GM10266 (cell line): ENCODE data around the gene CAP2.

Experiments used
- DNase-seq: peaks from one replicate; pipeline ENCODE4 v3.0.0; 2012; ENCODE audit errors: extremely low spot score
- CTCF ChIP-seq: IDR thresholded peaks from 2 replicates; pipeline ENCODE4 v1.5.1; 2012; ENCODE audit warnings: mild to moderate bottlenecking, low read depth; ENCODE audit not compliant: control insufficient read depth, insufficient read depth; ENCODE audit errors: missing control alignments

Gene CAP2

GRCh38 chr6:17466147-17466546 lies 72.8 kb downstream of the CAP2 start:
- TF ChIP-seq CTCF, result no peak
- DNase-seq, result no peak

DNA sequence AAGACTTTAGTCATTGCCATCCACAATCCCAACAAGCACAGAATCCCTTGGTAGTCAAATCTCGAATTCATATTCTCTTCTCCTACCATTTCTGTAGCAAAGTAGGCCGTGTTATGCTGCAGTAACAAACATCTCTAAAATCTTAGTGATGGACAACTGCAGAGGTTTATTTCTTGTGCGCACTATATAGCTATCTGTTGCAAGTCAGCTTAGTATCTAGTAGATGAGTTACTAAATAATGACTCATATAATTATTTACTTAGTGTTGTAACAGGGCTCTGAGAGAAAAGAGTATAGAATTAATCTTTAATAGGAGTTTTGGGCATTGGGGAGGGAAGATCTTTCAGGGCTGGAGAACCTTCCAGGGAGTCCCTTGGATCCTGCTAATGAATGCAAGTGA lies 73.3 kb downstream of the CAP2 start:
- DNase-seq, result no peak
- no peak for TF ChIP-seq CTCF

- DNase-seq, result no peak
- no peak for TF ChIP-seq CTCF
Measured at GRCh38 chr6:17469006-17469832, 75.8 kb downstream of the CAP2 start.

- no peak for DNase-seq
- TF ChIP-seq CTCF, result no peak
Measured at GRCh38 chr6:17470202-17470937, 77.0 kb downstream of the CAP2 start.

- DNase-seq, result no peak
- no peak for TF ChIP-seq CTCF
Measured at GRCh38 chr6:17470938-17471327, 77.5 kb downstream of the CAP2 start.

DNA sequence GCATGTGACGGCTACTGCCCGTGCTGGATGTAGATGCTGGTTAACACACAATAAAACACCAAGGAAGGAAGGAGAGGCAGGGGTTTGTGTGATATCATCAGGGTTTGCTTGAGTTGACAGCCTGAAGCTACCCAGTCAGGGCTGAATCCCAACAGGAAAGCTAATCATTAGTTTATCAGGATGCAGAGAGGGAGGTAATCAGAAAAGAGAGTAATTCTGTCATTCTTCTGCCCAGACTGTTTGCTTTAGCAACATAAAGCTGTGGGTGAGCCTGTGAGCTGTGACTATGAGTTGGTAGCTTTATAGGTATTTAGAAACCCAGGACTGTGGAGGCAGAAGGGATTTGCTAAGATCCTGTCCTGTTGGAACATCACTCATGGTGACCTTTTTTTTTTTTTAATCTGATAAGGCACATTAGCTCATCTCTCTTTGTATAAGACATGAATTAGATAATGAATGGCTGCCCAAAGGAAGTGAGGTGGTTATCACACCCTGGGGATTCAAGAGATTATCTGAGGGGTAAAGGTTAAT lies 79.3 kb downstream of the CAP2 start:
- no peak for DNase-seq
- TF ChIP-seq CTCF, result no peak

DNA sequence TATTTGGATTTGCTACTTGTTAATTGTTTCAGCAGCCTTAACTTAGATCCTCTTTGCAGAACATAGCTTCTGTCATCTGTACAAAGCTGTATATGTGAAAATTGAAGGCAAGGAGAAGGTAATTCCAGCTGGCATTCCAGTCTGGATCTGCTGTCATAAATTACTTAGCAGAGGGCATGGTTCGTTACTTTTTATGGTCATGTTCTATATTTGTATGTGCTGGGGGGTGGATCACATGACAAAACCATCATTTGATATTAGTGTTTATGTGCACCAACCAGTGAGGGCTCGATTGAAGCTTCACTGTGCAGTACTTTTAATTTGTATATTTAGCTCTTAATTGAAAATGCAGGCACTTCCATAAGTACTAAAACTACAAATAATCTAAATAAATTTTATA lies 80.2 kb downstream of the CAP2 start:
- no peak for TF ChIP-seq CTCF
- no peak for DNase-seq
